Measurements from ENCODE around the gene OR4D2.
A peak's percentile ranks its signal among the peaks of the same experiment; 100 is the strongest.

Gene OR4D2

GRCh38 chr17:58217766-58218165 lies 51.0 kb downstream of the OR4D2 start:
- DNase-seq: no peak

- DNase-seq: peak; percentile 90
These were observed 52.4 kb downstream of the OR4D2 start, which contains the start of gene MKS1 for GRCh38 chr17:58219007-58219788. Gene MKS1, minus strand, starts transcription at chr17:58219255. Its CDS starts 25 bp downstream, at chr17:58219230.

GRCh38 chr17:58219789-58220183 lies 53.0 kb downstream of the OR4D2 start:
- DNase-seq: no peak
